Measurements from ENCODE around the gene LAMA4.

The LAMA4 gene

DNA sequence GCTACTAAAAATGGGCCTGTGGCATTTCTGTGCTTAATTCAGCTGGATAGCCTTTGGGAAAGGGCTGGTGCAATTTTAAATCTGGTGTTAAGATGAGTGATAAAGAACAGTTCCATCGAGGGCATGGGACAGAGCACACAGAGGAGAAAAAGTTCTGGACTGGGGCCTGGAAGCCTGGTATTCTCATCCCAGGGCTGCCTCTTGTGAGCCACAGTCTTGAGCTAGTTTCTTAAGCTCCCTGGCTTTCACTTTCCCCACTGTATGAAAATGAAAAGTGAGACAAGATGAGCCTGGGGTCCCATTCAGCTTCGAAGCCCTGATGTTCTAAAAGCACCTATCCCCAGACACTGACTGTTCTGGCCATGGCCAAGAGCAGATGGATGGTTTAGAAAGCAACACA lies 14.3 kb upstream of the LAMA4 start:
- Histone ChIP-seq H3K9me3 (replicated peaks in 1 of 2; ENCODE audit: control insufficient read depth in 2 of 2, insufficient read depth in 1 of 2, low read depth in 1 of 2, low read length in 2 of 2) (no peaks in the 10 kb centered on the region), H4K8ac (ENCODE audit: low read depth, low read length) (no peak overlapping the region), H3K36me3 (replicated peaks in 1 of 2; ENCODE audit: control insufficient read depth in 2 of 2, insufficient read depth in 2 of 2, low read length in 2 of 2) (no peaks in the 10 kb centered on the region), H2BK120ac (ENCODE audit: low read depth, low read length) (no peak overlapping the region), H2BK5ac (ENCODE audit: low read length) (no peak overlapping the region), H3K4me1 (ENCODE audit: control insufficient read depth in 2 of 2, insufficient read depth in 1 of 2, low read depth in 1 of 2, low read length in 2 of 2) (no peaks in the 10 kb centered on the region), H3K4me3 (ENCODE audit: low read length in 2 of 2) (no peak overlapping the region), H3K27ac (replicated peaks; ENCODE audit: low read length) (no peak overlapping the region), H3K4me2 (ENCODE audit: insufficient read depth, low read length, poor library complexity, severe bottlenecking) (no peak overlapping the region), H2BK12ac (ENCODE audit: low read length) (no peak overlapping the region), H2BK15ac (ENCODE audit: low read length) (no peak overlapping the region), H2AFZ (ENCODE audit: low read length) (no peak overlapping the region), H3K9ac (ENCODE audit: low read depth, low read length, poor library complexity) (no peak overlapping the region), H3K79me1 (ENCODE audit: low read depth, low read length) (no peaks in the 10 kb centered on the region), H3K23ac (ENCODE audit: low read depth, low read length, poor library complexity) (no peak overlapping the region), H3K4ac (ENCODE audit: low read length) (no peak overlapping the region), H2AK5ac (ENCODE audit: low read depth, low read length) (no peak overlapping the region), H3K18ac (ENCODE audit: low read length) (no peak overlapping the region), H4K91ac (ENCODE audit: low read depth, low read length, poor library complexity) (no peak overlapping the region), H3K14ac (ENCODE audit: low read length) (no peak overlapping the region), H3K27me3 (ENCODE audit: control insufficient read depth in 3 of 3, insufficient read depth in 3 of 3, low read depth in 1 of 3, low read length in 3 of 3) (no peaks in the 10 kb centered on the region)
- DNase-seq (ENCODE audit: low spot score), result no peak
- no CpG with 5 or more reads among the region's 2 CpGs for WGBS, 2 donors (ENCODE audit: extremely low coverage in 2 of 2, insufficient read length in 2 of 2, insufficient replicate concordance in 1 of 2)

DNA sequence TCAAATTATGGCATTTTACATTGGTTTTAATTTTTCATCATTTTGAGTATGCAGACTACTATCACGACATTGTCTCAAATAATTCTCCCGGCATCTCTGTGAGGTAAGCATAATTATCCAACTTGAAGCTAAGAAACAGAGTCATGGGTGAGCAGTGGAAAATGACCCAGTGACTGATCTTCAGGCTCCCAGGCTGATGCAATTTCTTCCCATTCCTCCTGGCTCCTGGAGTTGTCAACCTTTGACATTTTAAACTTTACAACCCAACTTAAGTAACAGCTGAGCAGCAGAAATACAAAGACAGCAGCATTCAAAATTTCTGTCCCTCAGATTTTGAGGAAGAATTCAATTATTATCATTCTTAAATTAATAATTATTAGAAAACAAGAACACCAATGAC lies 13.7 kb upstream of the LAMA4 start:
- no CpG with 5 or more reads among the region's 2 CpGs for WGBS, 2 donors (ENCODE audit: extremely low coverage in 2 of 2, insufficient read length in 2 of 2, insufficient replicate concordance in 1 of 2)
- Histone ChIP-seq H2BK5ac (ENCODE audit: low read length) (no peak overlapping the region), H3K79me1 (ENCODE audit: low read depth, low read length) (no peaks in the 10 kb centered on the region), H3K9ac (ENCODE audit: low read depth, low read length, poor library complexity) (no peak overlapping the region), H3K9me3 (replicated peaks in 1 of 2; ENCODE audit: control insufficient read depth in 2 of 2, insufficient read depth in 1 of 2, low read depth in 1 of 2, low read length in 2 of 2) (no peaks in the 10 kb centered on the region), H4K91ac (ENCODE audit: low read depth, low read length, poor library complexity) (no peak overlapping the region), H3K27ac (replicated peaks; ENCODE audit: low read length) (no peak overlapping the region), H3K4me3 (ENCODE audit: low read length in 2 of 2) (no peak overlapping the region), H2BK120ac (ENCODE audit: low read depth, low read length) (no peak overlapping the region), H2BK15ac (ENCODE audit: low read length) (no peak overlapping the region), H2AFZ (ENCODE audit: low read length) (no peak overlapping the region), H2BK12ac (ENCODE audit: low read length) (no peak overlapping the region), H3K27me3 (ENCODE audit: control insufficient read depth in 3 of 3, insufficient read depth in 3 of 3, low read depth in 1 of 3, low read length in 3 of 3) (no peaks in the 10 kb centered on the region), H3K23ac (ENCODE audit: low read depth, low read length, poor library complexity) (no peak overlapping the region), H3K18ac (ENCODE audit: low read length) (no peak overlapping the region), H3K4ac (ENCODE audit: low read length) (no peak overlapping the region), H2AK5ac (ENCODE audit: low read depth, low read length) (no peak overlapping the region), H3K14ac (ENCODE audit: low read length) (no peak overlapping the region), H4K8ac (ENCODE audit: low read depth, low read length) (no peak overlapping the region), H3K36me3 (replicated peaks in 1 of 2; ENCODE audit: control insufficient read depth in 2 of 2, insufficient read depth in 2 of 2, low read length in 2 of 2) (no peaks in the 10 kb centered on the region), H3K4me2 (ENCODE audit: insufficient read depth, low read length, poor library complexity, severe bottlenecking) (no peak overlapping the region), H3K4me1 (ENCODE audit: control insufficient read depth in 2 of 2, insufficient read depth in 1 of 2, low read depth in 1 of 2, low read length in 2 of 2) (no peaks in the 10 kb centered on the region)
- no peak for DNase-seq (ENCODE audit: low spot score)

DNA sequence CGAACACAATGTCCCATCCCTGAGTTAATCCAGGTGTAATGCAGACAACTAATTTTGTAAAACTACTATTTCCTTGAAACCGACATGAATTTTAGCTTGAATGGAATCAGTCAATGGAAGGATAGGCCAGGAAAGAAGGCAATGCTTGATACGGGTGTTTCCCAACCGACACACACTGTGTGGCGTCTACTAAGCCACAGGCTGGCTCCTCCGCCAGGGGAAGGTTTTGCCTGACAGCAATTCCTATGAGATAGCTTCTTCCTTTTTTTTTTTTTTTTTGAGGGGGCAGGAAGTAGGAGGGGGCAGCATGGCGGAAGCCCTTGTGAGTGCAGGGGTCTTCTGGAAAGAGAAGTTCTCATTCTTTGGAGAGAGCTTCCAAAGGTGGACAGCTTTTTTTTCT lies 12.0 kb upstream of the LAMA4 start:
- Histone ChIP-seq H3K4me2 (ENCODE audit: insufficient read depth, low read length, poor library complexity, severe bottlenecking) (no peak overlapping the region), H4K91ac (ENCODE audit: low read depth, low read length, poor library complexity) (no peak overlapping the region), H3K18ac (ENCODE audit: low read length) (no peak overlapping the region), H2AK5ac (ENCODE audit: low read depth, low read length) (no peak overlapping the region), H2BK5ac (ENCODE audit: low read length) (no peak overlapping the region), H3K27ac (replicated peaks; ENCODE audit: low read length) (no peak overlapping the region), H3K4me1 (ENCODE audit: control insufficient read depth in 2 of 2, insufficient read depth in 1 of 2, low read depth in 1 of 2, low read length in 2 of 2) (peaks cover 0 to 3% of the 10 kb centered on the region in 2 donors), H4K8ac (ENCODE audit: low read depth, low read length) (no peak overlapping the region), H3K9ac (ENCODE audit: low read depth, low read length, poor library complexity) (no peak overlapping the region), H2BK120ac (ENCODE audit: low read depth, low read length) (no peak overlapping the region), H2BK12ac (ENCODE audit: low read length) (no peak overlapping the region), H2BK15ac (ENCODE audit: low read length) (no peak overlapping the region), H3K14ac (ENCODE audit: low read length) (no peak overlapping the region), H3K4me3 (ENCODE audit: low read length in 2 of 2) (no peak overlapping the region), H3K79me1 (ENCODE audit: low read depth, low read length) (no peaks in the 10 kb centered on the region), H3K27me3 (ENCODE audit: control insufficient read depth in 3 of 3, insufficient read depth in 3 of 3, low read depth in 1 of 3, low read length in 3 of 3) (no peaks in the 10 kb centered on the region), H3K4ac (ENCODE audit: low read length) (no peak overlapping the region), H3K9me3 (replicated peaks in 1 of 2; ENCODE audit: control insufficient read depth in 2 of 2, insufficient read depth in 1 of 2, low read depth in 1 of 2, low read length in 2 of 2) (no peaks in the 10 kb centered on the region), H3K23ac (ENCODE audit: low read depth, low read length, poor library complexity) (no peak overlapping the region), H2AFZ (ENCODE audit: low read length) (no peak overlapping the region), H3K36me3 (replicated peaks in 1 of 2; ENCODE audit: control insufficient read depth in 2 of 2, insufficient read depth in 2 of 2, low read length in 2 of 2) (no peaks in the 10 kb centered on the region)
- no peak for DNase-seq (ENCODE audit: low spot score)
- WGBS, 2 donors (ENCODE audit: extremely low coverage in 2 of 2, insufficient read length in 2 of 2, insufficient replicate concordance in 1 of 2), result no CpG with 5 or more reads among the region's 7 CpGs

DNA sequence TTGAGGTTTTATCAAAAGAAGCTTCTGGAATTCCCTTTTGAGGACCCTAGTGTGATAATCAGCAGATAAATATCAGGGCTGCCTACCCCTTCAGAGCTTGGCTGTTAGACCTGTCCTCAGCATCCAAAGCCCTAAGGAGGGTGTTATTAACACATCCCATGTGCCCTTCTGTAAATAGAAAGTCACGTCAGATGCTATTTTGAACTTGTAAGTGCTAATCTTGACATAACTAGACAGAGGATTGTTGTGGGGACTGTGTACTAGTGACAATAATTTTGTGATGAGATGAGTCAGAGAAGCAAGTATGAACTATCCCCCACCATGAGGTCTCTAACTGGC lies 4.9 kb upstream of the LAMA4 start:
- Histone ChIP-seq H3K9ac (ENCODE audit: low read depth, low read length, poor library complexity) (no peak overlapping the region), H2BK12ac (ENCODE audit: low read length) (no peak overlapping the region), H3K4me2 (ENCODE audit: insufficient read depth, low read length, poor library complexity, severe bottlenecking) (no peak overlapping the region), H3K18ac (ENCODE audit: low read length) (no peak overlapping the region), H4K91ac (ENCODE audit: low read depth, low read length, poor library complexity) (no peak overlapping the region), H3K9me3 (replicated peaks in 1 of 2; ENCODE audit: control insufficient read depth in 2 of 2, insufficient read depth in 1 of 2, low read depth in 1 of 2, low read length in 2 of 2) (no peaks in the 10 kb centered on the region), H3K4me1 (ENCODE audit: control insufficient read depth in 2 of 2, insufficient read depth in 1 of 2, low read depth in 1 of 2, low read length in 2 of 2) (peaks cover 7 to 8% of the 10 kb centered on the region in 2 donors), H2AFZ (ENCODE audit: low read length) (no peak overlapping the region), H3K36me3 (replicated peaks in 1 of 2; ENCODE audit: control insufficient read depth in 2 of 2, insufficient read depth in 2 of 2, low read length in 2 of 2) (no peaks in the 10 kb centered on the region), H4K8ac (ENCODE audit: low read depth, low read length) (no peak overlapping the region), H3K27ac (replicated peaks; ENCODE audit: low read length) (no peak overlapping the region), H2BK120ac (ENCODE audit: low read depth, low read length) (no peak overlapping the region), H3K14ac (ENCODE audit: low read length) (no peak overlapping the region), H2BK15ac (ENCODE audit: low read length) (no peak overlapping the region), H2BK5ac (ENCODE audit: low read length) (no peak overlapping the region), H3K4ac (ENCODE audit: low read length) (no peak overlapping the region), H3K23ac (ENCODE audit: low read depth, low read length, poor library complexity) (no peak overlapping the region), H3K4me3 (ENCODE audit: low read length in 2 of 2) (no peak overlapping the region), H2AK5ac (ENCODE audit: low read depth, low read length) (no peak overlapping the region), H3K27me3 (ENCODE audit: control insufficient read depth in 3 of 3, insufficient read depth in 3 of 3, low read depth in 1 of 3, low read length in 3 of 3) (peaks cover 0 to 2% (median 0%) of the 10 kb centered on the region in 3 experiments), H3K79me1 (ENCODE audit: low read depth, low read length) (no peaks in the 10 kb centered on the region)
- no CpG with 5 or more reads among the region's 1 CpG for WGBS, 2 donors (ENCODE audit: extremely low coverage in 2 of 2, insufficient read length in 2 of 2, insufficient replicate concordance in 1 of 2)
- no peak for DNase-seq (ENCODE audit: low spot score)

All from neuronal stem cell (in vitro differentiated cells).